ENCODE data around the gene FRK.

- TF ChIP-seq POLR2A (IDR thresholded peaks at IDR 0.05) (no peak), CTCF (IDR thresholded peaks at IDR 0.05) (no peak)
These were observed 36.5 kb upstream of the FRK start for GRCh38 chr6:116096979-116097816.

Data from lower leg skin (tissue), 3 donors.